GM12801 (cell line): ENCODE measurements around the gene RNASE8.

Experiments used
- TF ChIP-seq, protein P1 (sequence below): IDR thresholded peaks from one replicate; pipeline ENCODE4 v1.5.1; 2011; ENCODE audit warnings: control low read depth; ENCODE audit not compliant: insufficient read length; ENCODE audit errors: extremely low read depth

Gene RNASE8

DNA sequence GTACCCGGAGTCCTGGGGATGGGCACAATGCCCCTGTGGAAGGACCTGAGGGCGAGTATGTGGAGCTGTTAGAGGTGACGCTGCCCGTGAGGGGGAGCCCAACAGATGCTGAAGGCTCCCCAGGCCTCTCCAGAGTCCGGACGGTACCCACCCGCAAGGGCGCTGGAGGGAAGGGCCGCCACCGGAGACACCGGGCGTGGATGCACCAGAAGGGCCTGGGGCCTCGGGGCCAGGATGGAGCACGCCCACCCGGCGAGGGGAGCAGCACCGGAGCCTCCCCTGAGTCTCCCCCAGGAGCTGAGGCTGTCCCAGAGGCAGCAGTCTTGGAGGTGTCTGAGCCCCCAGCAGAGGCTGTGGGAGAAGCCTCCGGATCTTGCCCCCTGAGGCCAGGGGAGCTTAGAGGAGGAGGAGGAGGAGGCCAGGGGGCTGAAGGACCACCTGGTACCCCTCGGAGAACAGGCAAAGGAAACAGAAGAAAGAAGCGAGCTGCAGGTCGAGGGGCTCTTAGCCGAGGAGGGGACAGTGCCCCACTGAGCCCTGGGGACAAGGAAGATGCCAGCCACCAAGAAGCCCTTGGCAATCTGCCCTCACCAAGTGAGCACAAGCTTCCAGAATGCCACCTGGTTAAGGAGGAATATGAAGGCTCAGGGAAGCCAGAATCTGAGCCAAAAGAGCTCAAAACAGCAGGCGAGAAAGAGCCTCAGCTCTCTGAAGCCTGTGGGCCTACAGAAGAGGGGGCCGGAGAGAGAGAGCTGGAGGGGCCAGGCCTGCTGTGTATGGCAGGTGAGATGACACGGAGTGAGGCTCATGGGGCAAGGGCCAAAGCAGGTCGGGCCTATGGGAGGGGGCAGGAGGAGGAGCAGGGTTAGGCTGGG, 17.0 kb downstream of the RNASE8 start:
- TF ChIP-seq, protein P1, sequence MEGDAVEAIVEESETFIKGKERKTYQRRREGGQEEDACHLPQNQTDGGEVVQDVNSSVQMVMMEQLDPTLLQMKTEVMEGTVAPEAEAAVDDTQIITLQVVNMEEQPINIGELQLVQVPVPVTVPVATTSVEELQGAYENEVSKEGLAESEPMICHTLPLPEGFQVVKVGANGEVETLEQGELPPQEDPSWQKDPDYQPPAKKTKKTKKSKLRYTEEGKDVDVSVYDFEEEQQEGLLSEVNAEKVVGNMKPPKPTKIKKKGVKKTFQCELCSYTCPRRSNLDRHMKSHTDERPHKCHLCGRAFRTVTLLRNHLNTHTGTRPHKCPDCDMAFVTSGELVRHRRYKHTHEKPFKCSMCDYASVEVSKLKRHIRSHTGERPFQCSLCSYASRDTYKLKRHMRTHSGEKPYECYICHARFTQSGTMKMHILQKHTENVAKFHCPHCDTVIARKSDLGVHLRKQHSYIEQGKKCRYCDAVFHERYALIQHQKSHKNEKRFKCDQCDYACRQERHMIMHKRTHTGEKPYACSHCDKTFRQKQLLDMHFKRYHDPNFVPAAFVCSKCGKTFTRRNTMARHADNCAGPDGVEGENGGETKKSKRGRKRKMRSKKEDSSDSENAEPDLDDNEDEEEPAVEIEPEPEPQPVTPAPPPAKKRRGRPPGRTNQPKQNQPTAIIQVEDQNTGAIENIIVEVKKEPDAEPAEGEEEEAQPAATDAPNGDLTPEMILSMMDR, result no peak

DNA sequence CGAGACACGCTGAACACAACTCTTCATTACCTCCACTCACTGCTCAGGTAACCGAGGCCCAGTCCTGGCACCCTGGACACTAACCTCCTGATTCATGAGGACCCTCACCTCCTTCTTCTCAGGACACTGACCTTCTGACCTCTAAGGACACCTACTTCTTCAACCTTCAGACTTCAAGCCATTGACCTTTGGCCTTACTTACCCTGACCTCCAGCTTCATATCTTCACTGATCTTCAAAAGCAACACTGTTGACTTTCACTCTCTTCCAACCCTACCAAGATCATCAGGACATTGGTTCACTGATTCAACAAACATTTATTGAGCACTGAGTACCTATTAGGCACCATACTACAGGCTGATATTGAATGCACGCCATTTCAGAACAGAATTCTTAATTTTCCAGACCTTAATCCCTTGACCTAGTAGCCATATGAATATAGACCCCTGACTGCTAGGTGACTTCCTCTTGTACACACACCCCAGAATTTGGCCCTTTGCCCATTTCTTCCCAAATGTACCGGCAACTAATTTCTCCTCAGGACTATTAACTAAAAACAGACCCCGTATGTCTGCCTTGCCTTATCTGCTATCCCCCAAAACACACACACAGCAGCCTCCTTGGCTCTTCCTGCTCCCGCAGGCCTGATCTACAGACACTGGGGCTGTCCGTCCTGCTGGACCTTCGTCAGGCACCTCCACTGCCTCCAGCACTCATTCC, 18.3 kb downstream of the RNASE8 start:
- TF ChIP-seq, protein P1, result no peak

DNA sequence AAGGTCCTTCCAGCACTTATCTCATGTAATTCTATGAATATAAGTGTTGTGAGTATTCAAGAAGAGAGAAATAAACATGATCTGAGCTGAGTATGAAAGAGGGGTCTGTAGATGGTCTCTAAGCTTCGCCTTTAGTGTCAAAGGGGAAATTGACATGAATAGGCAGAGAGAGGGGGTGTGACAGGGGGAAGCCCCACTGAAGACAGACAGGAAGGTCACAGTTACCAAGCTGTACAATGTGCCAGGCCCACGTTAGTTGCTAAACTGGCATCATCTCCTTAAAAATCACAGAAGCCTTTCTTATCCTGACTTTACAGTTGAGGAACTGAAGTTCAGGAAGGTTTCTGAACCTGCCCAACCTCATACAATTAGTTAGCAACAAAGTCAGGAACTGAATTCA, 20.1 kb downstream of the RNASE8 start:
- TF ChIP-seq, protein P1, result no peak

DNA sequence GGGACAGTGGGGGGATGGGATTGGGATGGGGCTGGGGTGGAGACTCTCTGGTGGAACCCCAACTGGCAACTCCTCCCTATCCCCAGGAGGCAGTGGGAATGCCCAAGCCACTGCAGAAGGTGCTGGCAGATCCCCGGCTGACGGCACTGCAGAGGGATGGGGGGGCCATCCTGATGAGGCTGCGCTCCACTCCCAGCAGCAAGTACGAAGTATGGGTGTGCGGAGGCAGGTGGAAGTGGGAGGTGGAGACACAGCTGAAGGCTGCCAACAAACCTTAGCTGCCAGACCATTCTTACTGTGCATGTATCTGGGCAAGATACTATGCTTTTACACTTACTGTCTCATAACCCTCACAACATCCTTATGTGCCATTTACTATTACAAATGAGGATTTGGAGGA, 20.7 kb downstream of the RNASE8 start:
- TF ChIP-seq, protein P1, result no peak

DNA sequence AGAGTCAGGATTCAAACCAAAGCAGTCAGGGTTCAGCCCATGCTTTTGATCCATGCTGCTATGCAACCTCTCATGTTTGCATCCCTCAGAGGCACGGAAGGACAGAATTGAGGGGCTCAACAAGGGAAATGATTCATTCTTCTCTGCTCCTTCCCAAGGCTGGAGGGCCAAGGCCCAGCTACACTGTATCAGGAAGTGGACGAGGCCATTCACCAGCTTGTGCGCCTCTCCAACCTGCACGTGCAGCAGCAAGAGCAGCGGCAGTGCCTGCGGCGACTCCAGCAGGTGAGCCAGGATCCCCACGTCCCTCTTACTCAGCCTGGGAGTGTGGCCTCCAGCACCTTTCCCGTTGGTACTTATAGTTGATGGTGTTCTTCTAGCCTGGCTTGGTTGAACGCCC, 21.1 kb downstream of the RNASE8 start:
- TF ChIP-seq, protein P1, result no peak

DNA sequence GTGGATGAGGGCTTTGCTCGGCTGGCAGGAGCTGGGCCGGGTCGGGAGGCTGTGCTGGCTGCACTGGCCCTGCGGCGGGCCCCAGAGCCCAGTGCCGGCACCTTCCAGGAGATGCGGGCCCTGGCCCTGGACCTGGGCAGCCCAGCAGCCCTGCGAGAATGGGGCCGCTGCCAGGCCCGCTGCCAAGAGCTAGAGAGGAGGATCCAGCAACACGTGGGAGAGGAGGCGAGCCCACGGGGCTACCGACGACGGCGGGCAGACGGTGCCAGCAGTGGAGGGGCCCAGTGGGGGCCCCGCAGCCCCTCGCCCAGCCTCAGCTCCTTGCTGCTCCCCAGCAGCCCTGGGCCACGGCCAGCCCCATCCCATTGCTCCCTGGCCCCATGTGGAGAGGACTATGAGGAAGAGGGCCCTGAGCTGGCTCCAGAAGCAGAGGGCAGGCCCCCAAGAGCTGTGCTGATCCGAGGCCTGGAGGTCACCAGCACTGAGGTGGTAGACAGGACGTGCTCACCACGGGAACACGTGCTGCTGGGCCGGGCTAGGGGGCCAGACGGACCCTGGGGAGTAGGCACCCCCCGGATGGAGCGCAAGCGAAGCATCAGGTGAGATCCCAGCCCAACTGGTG, 24.0 kb downstream of the RNASE8 start:
- TF ChIP-seq, protein P1, result no peak
